GM19438 (cell line): ENCODE results near the gene CLEC16A.

Experiments used
- ATAC-seq: cut with Tn5 transposase; IDR thresholded peaks from one replicate; pipeline ENCODE4 v1.9.1; 2021; ENCODE audit warnings: low read depth; ENCODE audit not compliant: unreplicated experiment

Gene CLEC16A

GRCh38 chr16:11133344-11133943, 189.1 kb downstream of the CLEC16A start:
- ATAC-seq, result no peak

GRCh38 chr16:11134722-11135463, 190.5 kb downstream of the CLEC16A start:
- ATAC-seq, result no peak

- no peak for ATAC-seq
These were observed 191.2 kb downstream of the CLEC16A start for GRCh38 chr16:11135464-11135973.

- ATAC-seq, result no peak
These were observed 192.2 kb downstream of the CLEC16A start for GRCh38 chr16:11136600-11136999.

GRCh38 chr16:11138022-11138768, 193.8 kb downstream of the CLEC16A start:
- no peak for ATAC-seq

- ATAC-seq, result no peak
These were observed 194.5 kb downstream of the CLEC16A start for GRCh38 chr16:11138769-11139325.

- no peak for ATAC-seq
These were observed 195.1 kb downstream of the CLEC16A start for GRCh38 chr16:11139326-11140097.

- ATAC-seq, result no peak
These were observed 195.7 kb downstream of the CLEC16A start for GRCh38 chr16:11140098-11140375.

- ATAC-seq, result no peak
These were observed 196.1 kb downstream of the CLEC16A start for GRCh38 chr16:11140466-11140865.

GRCh38 chr16:11140867-11141266, 196.5 kb downstream of the CLEC16A start:
- no peak for ATAC-seq

GRCh38 chr16:11141409-11142260, 197.3 kb downstream of the CLEC16A start:
- ATAC-seq, result no peak

GRCh38 chr16:11142261-11142630, 197.9 kb downstream of the CLEC16A start:
- ATAC-seq, result no peak

- ATAC-seq, result no peak
These were observed 198.6 kb downstream of the CLEC16A start for GRCh38 chr16:11142951-11143350.

GRCh38 chr16:11143372-11144035, 199.1 kb downstream of the CLEC16A start:
- no peak for ATAC-seq

GRCh38 chr16:11144122-11144521, 199.8 kb downstream of the CLEC16A start:
- ATAC-seq, result no peak

GRCh38 chr16:11145173-11145818, 200.9 kb downstream of the CLEC16A start:
- ATAC-seq, result no peak

GRCh38 chr16:11145819-11146211, 201.5 kb downstream of the CLEC16A start:
- ATAC-seq, result no peak

- ATAC-seq, result no peak
These were observed 202.8 kb downstream of the CLEC16A start for GRCh38 chr16:11147033-11147753.
